H1 (cell line): ENCODE measurements around the gene MDK. TPM values are rescaled to one million over a fixed set of nuclear protein-coding genes. Genes with fewer than 3 reads are reported as not detected.

Source experiments
- CHD1 ChIP-seq: IDR thresholded peaks from 2 replicates; pipeline ENCODE4 v1.6.1; 2012; ENCODE audit warnings: low read depth, low read length, improper control_type of control experiment
- CREB1 ChIP-seq: IDR thresholded peaks from 2 replicates; pipeline ENCODE4 v1.6.1; 2012; ENCODE audit warnings: inconsistent platforms
- CTCF ChIP-seq, 3 experiments: IDR thresholded peaks; 1 replicate in 2 of 3; 2 replicates in 1 of 3; pipeline versions ENCODE4 v1.5.1 to v1.6.1; 2011; ENCODE audit warnings: low read length in 3 of 3, mild to moderate bottlenecking in 3 of 3, inconsistent platforms in 2 of 3, low read depth in 1 of 3, moderate library complexity in 1 of 3; ENCODE audit not compliant: insufficient read depth in 1 of 3; ENCODE audit errors: control extremely low read depth in 1 of 3
- EP300 ChIP-seq, 2 experiments: IDR thresholded peaks; 1 replicate in 1 of 2; 2 replicates in 1 of 2; pipeline ENCODE4 v1.6.1; 2011 to 2012; ENCODE audit warnings: low read depth in 2 of 2, low read length in 2 of 2, mild to moderate bottlenecking in 2 of 2, borderline replicate concordance in 1 of 2, inconsistent platforms in 1 of 2, moderate library complexity in 1 of 2
- FOSL1 ChIP-seq: IDR thresholded peaks from 2 replicates; pipeline ENCODE4 v1.6.1; 2011; ENCODE audit warnings: mild to moderate bottlenecking, low read depth, low read length, moderate library complexity; ENCODE audit not compliant: insufficient read depth
- KDM4A ChIP-seq: IDR thresholded peaks from one replicate; pipeline ENCODE4 v1.7.1; 2012; ENCODE audit warnings: low read depth, mild to moderate bottlenecking, moderate library complexity, low read length, inconsistent platforms; ENCODE audit not compliant: severe bottlenecking
- POLR2A ChIP-seq, 2 experiments: IDR thresholded peaks; 1 replicate in 1 of 2; 2 replicates in 1 of 2; pipeline ENCODE4 v1.6.1; 2011; ENCODE audit warnings: low read depth in 2 of 2, low read length in 2 of 2, mild to moderate bottlenecking in 2 of 2; ENCODE audit errors: control extremely low read depth in 1 of 2
- POU5F1 ChIP-seq: IDR thresholded peaks from 2 replicates; pipeline ENCODE4 v1.6.1; 2011; ENCODE audit warnings: low read depth, mild to moderate bottlenecking, low read length, moderate library complexity
- RBBP5 ChIP-seq: IDR thresholded peaks from 2 replicates; pipeline ENCODE4 v1.7.1; 2012; ENCODE audit warnings: low read depth, mild to moderate bottlenecking, inconsistent platforms, low read length, moderate library complexity, borderline replicate concordance
- RNF2 ChIP-seq: fragments of 200-900, 300-1000 bp; sonication (generic); IDR thresholded peaks from 2 replicates; pipeline ENCODE4 v1.7.1; 2016; ENCODE audit warnings: borderline replicate concordance, low read depth, mild to moderate bottlenecking, antibody characterized with exemption, low read length; ENCODE audit not compliant: poor library complexity, severe bottlenecking; ENCODE audit errors: missing control alignments
- SIN3A ChIP-seq, 2 experiments: IDR thresholded peaks in 1 of 2; conservative IDR thresholded peaks in 1 of 2; 2 replicates each; pipeline ENCODE4 v1.6.1; 2011 to 2012; ENCODE audit warnings: low read length in 2 of 2, improper control_type of control experiment in 1 of 2, low read depth in 1 of 2, mild to moderate bottlenecking in 1 of 2
- SUZ12 ChIP-seq: fragments of 200-600 bp; sonication (generic); IDR thresholded peaks from 2 replicates; pipeline ENCODE4 v1.6.1; 2012; ENCODE audit warnings: mild to moderate bottlenecking, inconsistent platforms, low read length, moderate library complexity, mixed read lengths
- polyA plus RNA-seq, 7 experiments: library from polyadenylated mRNA; depleted of rRNA in 3 of 7; stranded (reverse) in 5 of 7; unstranded in 2 of 7; fragments of >200 nt in 5 of 7; fragments of 200-250 nt in 2 of 7; gene quantifications; 1 replicate in 5 of 7; 2 replicates in 1 of 7; 4 replicates in 1 of 7; pipeline versions ENCODE4 v1.2.1 to v1.2.3, GENCODE V29; 2011 to 2013; ENCODE audit warnings: missing spikeins in 2 of 7, mixed read lengths in 2 of 7
- total RNA-seq: library from RNA; stranded (reverse); fragmentation: NEBNext Ultra II Directional; extraction: Animal tissue kit (Norgen Biotek cat#: 25700); gene quantifications from 2 replicates; pipeline ENCODE4 v1.2.1, GENCODE V29; 2021

Gene MDK
- total and polyA plus RNA-seq, 2 of the 8 experiments (the other 6 are each of a cell fraction or from before 2014, with no cell fraction given): 309 to 606 TPM

- TF ChIP-seq KDM4A: peak; percentile 53
- TF ChIP-seq RNF2: no peak
- TF ChIP-seq POU5F1: no peak
- TF ChIP-seq RBBP5: 0 out of 2 replicates have a peak, but pooled peaks have one; percentile 14
- no peak for TF ChIP-seq CHD1
- no peak for TF ChIP-seq POLR2A (IDR thresholded peaks at IDR 0.05; ENCODE audit: control extremely low read depth in 1 of 2, low read depth in 2 of 2, low read length in 2 of 2)
- TF ChIP-seq FOSL1: no peak
- no peak for TF ChIP-seq SIN3A (conservative IDR thresholded peaks at IDR 0.05 in 1 of 2, IDR thresholded peaks at IDR 0.05 in 1 of 2; ENCODE audit: low read depth in 1 of 2, low read length in 2 of 2)
- TF ChIP-seq EP300 (IDR thresholded peaks at IDR 0.05; ENCODE audit: borderline replicate concordance in 1 of 2, low read depth in 2 of 2, low read length in 2 of 2): no peak
- peak; percentile 90 for TF ChIP-seq SUZ12
- no peak for TF ChIP-seq CTCF (IDR thresholded peaks at IDR 0.05; ENCODE audit: control extremely low read depth in 1 of 3, insufficient read depth in 1 of 3, low read depth in 1 of 3, low read length in 3 of 3)
- no peak for TF ChIP-seq CREB1
Observed at GRCh38 chr11:46390331-46391171, 9.1 kb downstream of the MDK start (continued).
